ENCODE measurements around the gene FZD10. TPM values are rescaled to one million over a fixed set of nuclear protein-coding genes. Genes with fewer than 3 reads are reported as not detected.
A peak's percentile ranks its signal among the peaks of the same experiment; 100 is the strongest.

The FZD10 gene
- total RNA-seq, 1 donor from 2014 or later = 0.05 TPM

GRCh38 chr12:130127912-130128789 is 34.1 kb upstream of the FZD10 start:
- no peak for TF ChIP-seq CTCF (IDR thresholded peaks at IDR 0.05; ENCODE audit: borderline replicate concordance)
- H3K27me3 ChIP-seq (ENCODE audit: low read depth) = peaks cover 44% of the 10 kb centered on the region
- peaks cover 9% of the 10 kb centered on the region for H3K9me3 ChIP-seq (replicated peaks)
- no peaks in the 10 kb centered on the region for H3K36me3 ChIP-seq
- peaks cover 8% of the 10 kb centered on the region for H3K4me1 ChIP-seq
- peak overlapping the region; percentile 66 for H3K27ac ChIP-seq (replicated peaks)
- no peak for DNase-seq
- intact Hi-C loops (cut with micrococcal nuclease) = no loop called here
- no peak overlapping the region for H3K4me3 ChIP-seq

- intact Hi-C loops (cut with micrococcal nuclease) = no loop called here
- DNase-seq = no peak
- Histone ChIP-seq H3K36me3 (no peaks in the 10 kb centered on the region), H3K4me1 (peaks cover 8% of the 10 kb centered on the region), H3K4me3 (no peak overlapping the region), H3K27me3 (ENCODE audit: low read depth) (peaks cover 51% of the 10 kb centered on the region), H3K27ac (replicated peaks) (no peak overlapping the region), H3K9me3 (replicated peaks) (peaks cover 9% of the 10 kb centered on the region)
- no peak for TF ChIP-seq CTCF (IDR thresholded peaks at IDR 0.05; ENCODE audit: borderline replicate concordance)
Observed at GRCh38 chr12:130128790-130129735, 33.2 kb upstream of the FZD10 start.

GRCh38 chr12:130130346-130130745 is 31.9 kb upstream of the FZD10 start:
- DNase-seq = no peak
- no peak overlapping the region for H3K27ac ChIP-seq (replicated peaks)
- peaks cover 8% of the 10 kb centered on the region for H3K4me1 ChIP-seq
- H3K36me3 ChIP-seq = no peaks in the 10 kb centered on the region
- intact Hi-C loops (cut with micrococcal nuclease) = no loop called here
- TF ChIP-seq CTCF (IDR thresholded peaks at IDR 0.05; ENCODE audit: borderline replicate concordance) = no peak
- no peak overlapping the region for H3K4me3 ChIP-seq
- peaks cover 9% of the 10 kb centered on the region for H3K9me3 ChIP-seq (replicated peaks)
- peaks cover 56% of the 10 kb centered on the region for H3K27me3 ChIP-seq (ENCODE audit: low read depth)

GRCh38 chr12:130131025-130131424 is 31.2 kb upstream of the FZD10 start:
- H3K27ac ChIP-seq (replicated peaks) = no peak overlapping the region
- H3K36me3 ChIP-seq = no peaks in the 10 kb centered on the region
- peaks cover 61% of the 10 kb centered on the region for H3K27me3 ChIP-seq (ENCODE audit: low read depth)
- H3K9me3 ChIP-seq (replicated peaks) = peaks cover 9% of the 10 kb centered on the region
- DNase-seq = no peak
- H3K4me3 ChIP-seq = no peak overlapping the region
- intact Hi-C loops (cut with micrococcal nuclease) = no loop called here
- no peak for TF ChIP-seq CTCF (IDR thresholded peaks at IDR 0.05; ENCODE audit: borderline replicate concordance)
- peaks cover 8% of the 10 kb centered on the region for H3K4me1 ChIP-seq

- TF ChIP-seq CTCF (IDR thresholded peaks at IDR 0.05; ENCODE audit: borderline replicate concordance) = no peak
- Histone ChIP-seq H3K9me3 (replicated peaks) (peaks cover 9% of the 10 kb centered on the region), H3K4me3 (no peak overlapping the region), H3K27me3 (ENCODE audit: low read depth) (peaks cover 66% of the 10 kb centered on the region), H3K27ac (replicated peaks) (no peak overlapping the region), H3K36me3 (no peaks in the 10 kb centered on the region), H3K4me1 (peaks cover 3% of the 10 kb centered on the region)
- no peak for DNase-seq
- intact Hi-C loops (cut with micrococcal nuclease) = no loop called here
Observed at GRCh38 chr12:130131801-130132200, 30.5 kb upstream of the FZD10 start.

All from left ventricle myocardium inferior (tissue), 1 donor.